Smooth muscle cell of the pulmonary artery (primary cell): ENCODE data around the gene TMED5. TPM values are rescaled to one million over a fixed set of nuclear protein-coding genes. Genes with fewer than 3 reads are reported as not detected.

ENCODE experiments used
- total RNA-seq: library from RNA; depleted of rRNA; stranded (reverse); fragments of >200 nt; gene quantifications from 2 replicates; pipeline ENCODE4 v1.2.3, GENCODE V29; 2014

Gene TMED5
- total RNA-seq = 72.0 and 76.1 TPM in 2 replicates

DNA sequence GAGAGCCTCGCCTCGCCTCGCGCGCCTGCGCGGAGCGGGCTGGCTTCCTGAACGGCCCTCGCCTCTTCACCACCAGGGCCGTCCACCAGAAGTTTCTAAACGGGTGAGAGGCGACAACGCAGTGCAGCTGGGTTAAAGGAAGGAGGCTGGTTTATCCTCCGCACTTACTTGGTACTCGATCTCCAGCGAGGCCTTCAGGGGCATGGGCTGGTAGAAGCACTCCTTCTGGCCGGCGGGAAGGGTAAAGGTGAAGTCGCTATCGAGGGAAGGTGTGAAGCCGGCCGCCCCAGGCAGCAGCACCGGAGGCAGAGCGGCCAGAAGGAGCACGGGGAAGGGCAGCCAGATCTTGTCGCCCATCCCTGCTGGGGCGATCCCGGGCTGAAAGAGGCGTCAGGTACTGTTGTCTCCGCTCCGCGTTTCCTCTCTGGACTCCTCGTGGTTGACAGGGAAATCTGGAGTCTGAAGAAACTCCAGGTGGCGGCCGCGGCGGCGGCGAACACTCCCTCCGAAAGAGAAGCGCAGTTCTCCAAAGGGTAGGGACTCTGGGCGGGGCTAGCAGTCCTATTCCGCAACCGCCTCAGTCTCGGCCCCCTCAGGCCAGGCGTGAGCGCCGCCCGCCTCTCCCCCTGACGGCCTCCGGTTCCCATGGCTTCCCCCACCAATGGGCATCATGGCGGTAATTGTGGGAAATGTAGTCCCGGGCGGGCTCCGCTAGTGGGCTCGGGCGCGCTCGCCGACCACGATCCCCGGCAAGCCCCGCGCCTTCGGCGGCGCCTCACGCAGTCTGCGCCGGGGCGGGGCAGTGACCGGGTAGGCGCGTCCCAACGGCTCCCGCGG lies at the start of gene TMED5:
Gene TMED5, minus strand, starts transcription at position 528 of the 837 bp plus-strand sequence. Its CDS starts 171 bp downstream, at position 357.

GRCh38 chr1:93180723-93181613 lies 755 bp upstream of the TMED5 start, which contains the start of gene CCDC18:
TSS of gene CCDC18 (plus strand) at chr1:93180724. CDS start at chr1:93183362, 2,638 bp downstream.

Other genes starting within 250 kb of the TMED5 start
- 6.9 and 24.6 TPM in 2 replicates for gene DIPK1A, start 219.0 kb downstream of the TMED5 start, total RNA-seq
- gene MTF2, start 101.1 kb downstream of the TMED5 start, total RNA-seq = 13.5 and 15.9 TPM in 2 replicates
- 2.0 and 5.1 TPM in 2 replicates for gene CCDC18, start 311 bp upstream of the TMED5 start, total RNA-seq
- gene DR1, start 165.5 kb upstream of the TMED5 start, total RNA-seq = 38.2 and 43.4 TPM in 2 replicates